ENCODE results near the gene C1orf105.

C1orf105 gene

GRCh38 chr1:172442843-172443565 is 22.5 kb downstream of the C1orf105 start:
- CTCF ChIA-PET = interaction anchor here (0.6 to 2.8 kb wide), 17 partner anchors 9 to 641 kb away, joined by 3 to 23 read pairs (median 3); no protein-coding TSS in a partner anchor
- Histone ChIP-seq H3K36me3 (ENCODE audit: control insufficient read depth in 2 of 2, insufficient read depth in 1 of 2, low read length in 2 of 2) (peaks cover 0 to 19% of the 10 kb centered on the region in 2 experiments; a peak in 1 of 3 replicates), H3K4me1 (ENCODE audit: control insufficient read depth, insufficient read depth, low read length) (no peaks in the 10 kb centered on the region), H3K4me3 (ENCODE audit: low read depth, low read length) (peak overlapping the region; percentile 89), H3K9me3 (ENCODE audit: control insufficient read depth, insufficient read depth, low read depth, low read length) (no peaks in the 10 kb centered on the region), H3K27ac (ENCODE audit: extremely low read depth, low read depth, low read length) (no peak overlapping the region)
- TF ChIP-seq ZNF302 (tag by site-specific recombination; IDR thresholded peaks at IDR 0.05; ENCODE audit: low read depth) (no peak), GLIS1 (tag by site-specific recombination; IDR thresholded peaks at IDR 0.05) (no peak)
- POLR2A ChIA-PET = no interaction called here

- peak within 1 kb of the TSS; percentile 44; the same call in 1 of the 2 replicates for H3K27ac ChIP-seq (ENCODE audit: extremely low read depth, low read depth, low read length)
- CTCF ChIA-PET = interaction anchor here (0.6 to 2.8 kb wide), 22 partner anchors 11 to 1122 kb away, joined by 3 to 23 read pairs (median 3); no protein-coding TSS in a partner anchor
- TF ChIP-seq ZNF26 (tag by site-specific recombination; IDR thresholded peaks at IDR 0.05) (no peak), BCL11B (tag by site-specific recombination; IDR thresholded peaks at IDR 0.05; ENCODE audit: low read depth) (no peak), ZNF48 (tag by site-specific recombination; IDR thresholded peaks at IDR 0.05) (no peak), ZNF248 (tag by site-specific recombination; IDR thresholded peaks at IDR 0.05) (no peak), ZNF16 (tag by site-specific recombination; IDR thresholded peaks at IDR 0.05; ENCODE audit: low read depth) (no peak), ZNF175 (tag by site-specific recombination; IDR thresholded peaks at IDR 0.05) (no peak), ZNF214 (tag by site-specific recombination; IDR thresholded peaks at IDR 0.05; ENCODE audit: borderline replicate concordance) (no peak), ZNF830 (tag by site-specific recombination; IDR thresholded peaks at IDR 0.05; ENCODE audit: low read depth) (no peak), ZBTB20 (tag by site-specific recombination; IDR thresholded peaks at IDR 0.05) (peak; percentile 87; the same call in 1 of the 2 replicates), ELK4 (IDR thresholded peaks at IDR 0.05; ENCODE audit: borderline replicate concordance, low read depth, low read length) (no peak), ZNF280C (tag by site-specific recombination; IDR thresholded peaks at IDR 0.05) (no peak), ZNF677 (tag by site-specific recombination; IDR thresholded peaks at IDR 0.05) (no peak), PRDM6 (tag by site-specific recombination; IDR thresholded peaks at IDR 0.05) (no peak), ZNF529 (tag by site-specific recombination; IDR thresholded peaks at IDR 0.05; ENCODE audit: insufficient replicate concordance) (no peak), ZNF324 (tag by site-specific recombination; IDR thresholded peaks at IDR 0.05) (peak; percentile 69; the same call in 1 of the 2 replicates), AEBP2 (tag by site-specific recombination; IDR thresholded peaks at IDR 0.05; ENCODE audit: borderline replicate concordance) (no peak), PRDM10 (tag by site-specific recombination; IDR thresholded peaks at IDR 0.05) (peak; percentile 94)
These were observed 23.4 kb downstream of the C1orf105 start, which contains the start of gene PIGC for GRCh38 chr1:172443666-172444453. Gene PIGC, minus strand, starts transcription at chr1:172444069. Its CDS starts 1,447 bp downstream, at chr1:172442622.

More at GRCh38 chr1:172443666-172444453, 23.4 kb downstream of the C1orf105 start, which contains the start of gene PIGC:
- POLR2A ChIA-PET = no interaction called here
- Histone ChIP-seq H3K36me3 (ENCODE audit: control insufficient read depth in 2 of 2, insufficient read depth in 1 of 2, low read length in 2 of 2) (peaks cover 0 to 19% of the 10 kb centered on the region in 2 experiments; a peak in 1 of 3 replicates), H3K9me3 (ENCODE audit: control insufficient read depth, insufficient read depth, low read depth, low read length) (no peaks in the 10 kb centered on the region), H3K4me3 (ENCODE audit: low read depth, low read length) (peak within 1 kb of the TSS; percentile 89), H3K4me1 (ENCODE audit: control insufficient read depth, insufficient read depth, low read length) (no peaks in the 10 kb centered on the region)

Measured in HEK293 (cell line).